Chondrocyte (in vitro differentiated cells): ENCODE measurements around the gene SAFB. TPM values are rescaled to one million over a fixed set of nuclear protein-coding genes. Genes with fewer than 3 reads are reported as not detected.

Experiments
- DNase-seq: peaks from one replicate; pipeline ENCODE4 v3.0.0; 2021; ENCODE audit warnings: mixed read lengths, low spot score
- H3K27ac Mint-ChIP-seq: one replicate; pipeline ENCODE4 v1.8.0; 2021; ENCODE audit warnings: mild to moderate bottlenecking, moderate library complexity, mixed read lengths; ENCODE audit not compliant: unreplicated experiment
- H3K27me3 Mint-ChIP-seq: 2 replicates; pipeline ENCODE4 v1.8.0; 2021; ENCODE audit warnings: low read depth, mixed read lengths
- H3K36me3 Mint-ChIP-seq: 2 replicates; pipeline ENCODE4 v1.8.0; 2021; ENCODE audit warnings: low read depth, mixed read lengths
- H3K4me1 Mint-ChIP-seq: 2 replicates; pipeline ENCODE4 v1.8.0; 2021; ENCODE audit warnings: low read depth, mild to moderate bottlenecking, mixed read lengths
- H3K4me3 Mint-ChIP-seq: one replicate; pipeline ENCODE4 v1.8.0; 2021; ENCODE audit warnings: mild to moderate bottlenecking, moderate library complexity, mixed read lengths; ENCODE audit not compliant: unreplicated experiment
- H3K9me3 Mint-ChIP-seq: 2 replicates; pipeline ENCODE4 v1.8.0; 2021; ENCODE audit warnings: low read depth, mixed read lengths
- CTCF ChIP-seq: fragments of 200-600 bp; sonication (generic); IDR thresholded peaks from 2 replicates; pipeline ENCODE4 v1.5.0; 2021; ENCODE audit warnings: antibody characterized with exemption, mild to moderate bottlenecking, moderate library complexity
- long read RNA-seq: library from polyadenylated mRNA; stranded (forward); transcript quantifications from one replicate; pipeline ENCODE4 v2.0.0, GENCODE V29; 2021
- total RNA-seq: library from RNA; stranded (reverse); gene quantifications from 3 replicates; pipeline ENCODE4 v1.2.1, GENCODE V29; 2021

SAFB gene
- total RNA-seq: 56.6 to 77.1 TPM (median 58.3 TPM) in 3 replicates
- long read RNA-seq, transcript SAFB-205 (21 exons, 2,842 nt): minor isoform, 76 of 267 reads
- long read RNA-seq, transcript SAFB-201 (21 exons, 3,042 nt): minor isoform, 25 of 267 reads
- long read RNA-seq, transcript SAFB-211 (21 exons, 3,014 nt): major isoform, 112 of 267 reads
- long read RNA-seq, partial matches to known transcripts: 10 of 267 reads
- long read RNA-seq, other reads (novel, unspliced or antisense): 44 of 267 reads

GRCh38 chr19:5622465-5623396, at the start of gene SAFB, which contains the start of gene SAFB2:
Gene SAFB (plus strand): TSS chr19:5623083. CDS start chr19:5623206, 123 bp downstream.
Gene SAFB2 (minus strand): TSS chr19:5622776. CDS start chr19:5622715, 61 bp downstream.
- Mint-ChIP-seq H3K27me3 (no peaks in the 10 kb centered on the region), H3K27ac (peak within 1 kb of the TSS; percentile 99), H3K4me3 (peak within 1 kb of the TSS; percentile 100), H3K4me1 (peaks cover 44% of the 10 kb centered on the region), H3K36me3 (peaks cover 22% of the 10 kb centered on the region), H3K9me3 (no peaks in the 10 kb centered on the region)
- peak; percentile 100 for DNase-seq
- no peak for TF ChIP-seq CTCF

- no peak for TF ChIP-seq CTCF
- H3K27me3 Mint-ChIP-seq: no peaks in the 10 kb centered on the region
- peaks cover 2% of the 10 kb centered on the region for H3K9me3 Mint-ChIP-seq
- no peak for DNase-seq
- no peak overlapping the region for H3K4me3 Mint-ChIP-seq
- H3K27ac Mint-ChIP-seq: peak overlapping the region; percentile 53
- peaks cover 30% of the 10 kb centered on the region for H3K4me1 Mint-ChIP-seq
- no peaks in the 10 kb centered on the region for H3K36me3 Mint-ChIP-seq
Measured at GRCh38 chr19:5575590-5575989, 47.3 kb upstream of the SAFB start.

GRCh38 chr19:5578097-5578846, 44.6 kb upstream of the SAFB start:
- Mint-ChIP-seq H3K27me3 (no peaks in the 10 kb centered on the region), H3K9me3 (no peaks in the 10 kb centered on the region), H3K4me1 (peaks cover 26% of the 10 kb centered on the region), H3K27ac (no peak overlapping the region), H3K36me3 (no peaks in the 10 kb centered on the region), H3K4me3 (peak overlapping the region; percentile 37)
- no peak for DNase-seq
- peak; percentile 98 for TF ChIP-seq CTCF

- H3K4me3 Mint-ChIP-seq: no peak overlapping the region
- no peaks in the 10 kb centered on the region for H3K36me3 Mint-ChIP-seq
- H3K27ac Mint-ChIP-seq: no peak overlapping the region
- DNase-seq: no peak
- H3K9me3 Mint-ChIP-seq: no peaks in the 10 kb centered on the region
- peaks cover 26% of the 10 kb centered on the region for H3K4me1 Mint-ChIP-seq
- no peak for TF ChIP-seq CTCF
- no peaks in the 10 kb centered on the region for H3K27me3 Mint-ChIP-seq
Measured at GRCh38 chr19:5579286-5579685, 43.6 kb upstream of the SAFB start.

- Mint-ChIP-seq H3K36me3 (no peaks in the 10 kb centered on the region), H3K4me3 (no peak overlapping the region), H3K9me3 (no peaks in the 10 kb centered on the region), H3K27me3 (no peaks in the 10 kb centered on the region), H3K27ac (no peak overlapping the region), H3K4me1 (peaks cover 26% of the 10 kb centered on the region)
- DNase-seq: no peak
- no peak for TF ChIP-seq CTCF
Measured at GRCh38 chr19:5579697-5580096, 43.2 kb upstream of the SAFB start.
